Body of pancreas (tissue), 4 donors: Measurements from ENCODE around the gene ADAMTS1.

Experiments
- CTCF ChIP-seq, 7 experiments: fragments of 450-650 bp in 4 of 7; fragments of 200-600 bp in 3 of 7; sonication (generic) in 3 of 7; IDR thresholded peaks; one replicate each; pipeline ENCODE4 v1.5.1; 2016 to 2019; ENCODE audit warnings: antibody characterized with exemption in 7 of 7
- POLR2A ChIP-seq, 3 donors: fragments of 450-650 bp; IDR thresholded peaks; one replicate each; pipeline ENCODE4 v1.6.1; 2016; ENCODE audit warnings: antibody characterized with exemption in 3 of 3, mild to moderate bottlenecking in 2 of 3

- TF ChIP-seq POLR2A (IDR thresholded peaks at IDR 0.05) (no peak), CTCF (IDR thresholded peaks at IDR 0.05) (no peak)
Observed at GRCh38 chr21:26810266-26810665, 34.9 kb downstream of the ADAMTS1 start.
